ENCODE data around the gene DRC1.

DNA sequence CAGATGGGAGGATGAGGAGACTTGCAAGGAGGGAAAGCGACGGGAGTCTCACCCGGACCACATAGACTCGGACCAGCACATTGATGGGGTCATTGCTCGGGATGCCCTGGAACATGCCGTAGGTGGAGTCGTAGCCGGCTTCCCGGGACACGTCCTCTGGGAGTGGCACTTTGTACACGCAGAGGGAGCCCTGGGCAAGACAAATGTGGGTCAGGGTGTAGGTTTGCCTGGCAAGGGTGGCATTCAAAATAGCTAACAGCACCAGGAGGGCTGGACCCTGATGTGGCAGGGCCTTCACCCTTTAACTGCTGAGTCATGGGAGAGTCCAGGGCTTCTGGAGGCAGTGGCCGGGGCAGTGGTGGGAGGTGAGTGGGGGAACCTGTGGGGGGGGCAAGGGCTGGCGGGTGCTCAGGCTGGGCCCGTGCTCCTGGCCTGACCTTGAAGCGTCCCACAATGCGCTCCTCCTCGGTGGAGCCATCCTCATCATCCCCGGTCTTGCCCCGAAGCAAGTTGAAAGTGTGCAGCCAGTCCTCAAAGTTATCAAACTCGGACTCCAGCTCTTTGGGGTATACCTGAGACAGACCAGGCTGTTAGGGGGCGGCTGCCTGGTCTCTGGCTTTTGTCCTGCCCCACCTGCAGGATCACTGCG lies 65.1 kb downstream of the DRC1 start:
- no peak for TF ChIP-seq TAF1 (IDR thresholded peaks at IDR 0.05; ENCODE audit: borderline replicate concordance, insufficient read depth, low read length)
- TF ChIP-seq FOXP2 (optimal IDR thresholded peaks at IDR 0.05; ENCODE audit: borderline replicate concordance, extremely low read depth, extremely low read length, insufficient read depth): no peak
